ENCODE measurements around the gene TMEM145.
"Not testable (repeated sequence)": the region's sequence is repeated elsewhere in the genome, so short reads cannot be mapped to it uniquely, and the experiment has no call there.

The TMEM145 gene

GRCh38 chr19:42313096-42313839, at the start of gene TMEM145:
Gene TMEM145, plus strand, starts transcription at chr19:42313309. Its CDS starts 68 bp downstream, at chr19:42313377.
- no peak for DNase-seq (ENCODE audit: low read depth in 2 of 2)

- DNase-seq (ENCODE audit: low read depth in 2 of 2) = not testable (repeated sequence)
Measured at GRCh38 chr19:42266105-42266504, 47.0 kb upstream of the TMEM145 start.

- not testable (repeated sequence) for DNase-seq (ENCODE audit: low read depth in 2 of 2)
Measured at GRCh38 chr19:42266928-42267603, 46.0 kb upstream of the TMEM145 start.

- no peak for DNase-seq (ENCODE audit: low read depth in 2 of 2)
Measured at GRCh38 chr19:42267644-42268141, 45.4 kb upstream of the TMEM145 start.

- peak; percentile 98 for DNase-seq (ENCODE audit: low read depth in 2 of 2)
Measured at GRCh38 chr19:42268142-42268703, 44.9 kb upstream of the TMEM145 start.

GRCh38 chr19:42268704-42269477, 44.2 kb upstream of the TMEM145 start, which contains the start of gene CIC:
Gene CIC, plus strand, starts transcription at chr19:42269252. Its CDS starts 2,532 bp downstream, at chr19:42271784.
- peak; percentile 99 to 100 for DNase-seq (ENCODE audit: low read depth in 2 of 2)

GRCh38 chr19:42269478-42270345, 43.4 kb upstream of the TMEM145 start:
- DNase-seq (ENCODE audit: low read depth in 2 of 2) = no peak

GRCh38 chr19:42270346-42271044, 42.6 kb upstream of the TMEM145 start:
- peak in 1 of 2 donors; percentile 44 for DNase-seq (ENCODE audit: low read depth in 2 of 2)

- DNase-seq (ENCODE audit: low read depth in 2 of 2) = no peak
Measured at GRCh38 chr19:42271045-42271419, 42.1 kb upstream of the TMEM145 start.

GRCh38 chr19:42271861-42272534, 41.1 kb upstream of the TMEM145 start:
- no peak for DNase-seq (ENCODE audit: low read depth in 2 of 2)

- no peak for DNase-seq (ENCODE audit: low read depth in 2 of 2)
Measured at GRCh38 chr19:42272535-42272897, 40.6 kb upstream of the TMEM145 start.

GRCh38 chr19:42272989-42273406, 40.1 kb upstream of the TMEM145 start:
- no peak for DNase-seq (ENCODE audit: low read depth in 2 of 2)

GRCh38 chr19:42273407-42274064, 39.6 kb upstream of the TMEM145 start:
- no peak for DNase-seq (ENCODE audit: low read depth in 2 of 2)

GRCh38 chr19:42274065-42274682, 38.9 kb upstream of the TMEM145 start:
- DNase-seq (ENCODE audit: low read depth in 2 of 2) = no peak

- no peak for DNase-seq (ENCODE audit: low read depth in 2 of 2)
Measured at GRCh38 chr19:42275103-42275502, 38.0 kb upstream of the TMEM145 start.

GRCh38 chr19:42275517-42275916, 37.6 kb upstream of the TMEM145 start:
- no peak for DNase-seq (ENCODE audit: low read depth in 2 of 2)

GRCh38 chr19:42276284-42276683, 36.8 kb upstream of the TMEM145 start:
- DNase-seq (ENCODE audit: low read depth in 2 of 2) = no peak

GRCh38 chr19:42276821-42277220, 36.3 kb upstream of the TMEM145 start:
- no peak for DNase-seq (ENCODE audit: low read depth in 2 of 2)

All from stimulated activated CD8-positive, alpha-beta memory T cell treated with anti-CD3 and anti-CD28 coated beads, Interleukin-7, amount 100 ng/mL, for 4 hours (primary cell).